Right ventricle myocardium inferior (tissue), 1 donor: Measurements from ENCODE around the gene IKBKE. TPM values are rescaled to one million over a fixed set of nuclear protein-coding genes. Genes with fewer than 3 reads are reported as not detected.

Source experiments
- microRNA-seq: library from miRNA; unstranded; fragments of <30 nt; microRNA quantifications from one replicate; pipeline ENCODE4 v1.2.0, GENCODE V29; 2020
- total RNA-seq: library from RNA; stranded (reverse); fragmentation: NEBNext Ultra II Directional; extraction: Animal tissue kit (Norgen Biotek cat#: 25700); gene quantifications from one replicate; pipeline ENCODE4 v1.2.1, GENCODE V29; 2021
- donor health status: DM: no; HTN: yes; CAD: no; lungs with severe emphysema.

IKBKE gene
- total RNA-seq, 1 donor from 2014 or later = 0.62 TPM

Small RNA genes within 50 kb of the gene (microRNA-seq; reads per million reads assigned to microRNA genes)
- not detected for gene MIR6769B

Other genes with a start within 250 kb of the IKBKE start
- 5.3 TPM for gene RASSF5, start 37.1 kb downstream of the IKBKE start, total RNA-seq
- gene EIF2D, start 142.0 kb downstream of the IKBKE start, total RNA-seq = 26.0 TPM
- gene DYRK3, start 165.1 kb downstream of the IKBKE start, total RNA-seq = 21.9 TPM
- 214 TPM for gene MAPKAPK2, start 214.4 kb downstream of the IKBKE start, total RNA-seq